SU-DHL-6 (cell line): ENCODE data around the gene COPZ1.

Experiments
- EZH2phosphoT487 ChIP-seq: fragments of 200-600 bp; sonication (generic), shearing (Covaris generic); conservative IDR thresholded peaks from 2 replicates; pipeline ENCODE4 v1.6.1; 2018; ENCODE audit warnings: mild to moderate bottlenecking, antibody characterized with exemption, low read length, moderate library complexity, mixed read lengths
- TF ChIP-seq, protein P1 (sequence below): fragments of 200-600 bp; sonication (generic); IDR thresholded peaks from one replicate; pipeline ENCODE4 v1.5.1; 2017; ENCODE audit warnings: antibody characterized with exemption, mild to moderate bottlenecking, low read length, moderate library complexity; ENCODE audit not compliant: insufficient read depth, poor library complexity, severe bottlenecking

- TF ChIP-seq, protein P1, sequence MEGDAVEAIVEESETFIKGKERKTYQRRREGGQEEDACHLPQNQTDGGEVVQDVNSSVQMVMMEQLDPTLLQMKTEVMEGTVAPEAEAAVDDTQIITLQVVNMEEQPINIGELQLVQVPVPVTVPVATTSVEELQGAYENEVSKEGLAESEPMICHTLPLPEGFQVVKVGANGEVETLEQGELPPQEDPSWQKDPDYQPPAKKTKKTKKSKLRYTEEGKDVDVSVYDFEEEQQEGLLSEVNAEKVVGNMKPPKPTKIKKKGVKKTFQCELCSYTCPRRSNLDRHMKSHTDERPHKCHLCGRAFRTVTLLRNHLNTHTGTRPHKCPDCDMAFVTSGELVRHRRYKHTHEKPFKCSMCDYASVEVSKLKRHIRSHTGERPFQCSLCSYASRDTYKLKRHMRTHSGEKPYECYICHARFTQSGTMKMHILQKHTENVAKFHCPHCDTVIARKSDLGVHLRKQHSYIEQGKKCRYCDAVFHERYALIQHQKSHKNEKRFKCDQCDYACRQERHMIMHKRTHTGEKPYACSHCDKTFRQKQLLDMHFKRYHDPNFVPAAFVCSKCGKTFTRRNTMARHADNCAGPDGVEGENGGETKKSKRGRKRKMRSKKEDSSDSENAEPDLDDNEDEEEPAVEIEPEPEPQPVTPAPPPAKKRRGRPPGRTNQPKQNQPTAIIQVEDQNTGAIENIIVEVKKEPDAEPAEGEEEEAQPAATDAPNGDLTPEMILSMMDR = no peak
- no peak for TF ChIP-seq EZH2phosphoT487
These were observed 56.2 kb downstream of the COPZ1 start for GRCh38 chr12:54381136-54381535.
